ENCODE data around the gene CTBP2. TPM values are rescaled to one million over a fixed set of nuclear protein-coding genes. Genes with fewer than 3 reads are reported as not detected.
A peak's percentile ranks its signal among the peaks of the same experiment; 100 is the strongest.

The CTBP2 gene
- total RNA-seq, 1 experiment from 2014 or later = 191 TPM

DNA sequence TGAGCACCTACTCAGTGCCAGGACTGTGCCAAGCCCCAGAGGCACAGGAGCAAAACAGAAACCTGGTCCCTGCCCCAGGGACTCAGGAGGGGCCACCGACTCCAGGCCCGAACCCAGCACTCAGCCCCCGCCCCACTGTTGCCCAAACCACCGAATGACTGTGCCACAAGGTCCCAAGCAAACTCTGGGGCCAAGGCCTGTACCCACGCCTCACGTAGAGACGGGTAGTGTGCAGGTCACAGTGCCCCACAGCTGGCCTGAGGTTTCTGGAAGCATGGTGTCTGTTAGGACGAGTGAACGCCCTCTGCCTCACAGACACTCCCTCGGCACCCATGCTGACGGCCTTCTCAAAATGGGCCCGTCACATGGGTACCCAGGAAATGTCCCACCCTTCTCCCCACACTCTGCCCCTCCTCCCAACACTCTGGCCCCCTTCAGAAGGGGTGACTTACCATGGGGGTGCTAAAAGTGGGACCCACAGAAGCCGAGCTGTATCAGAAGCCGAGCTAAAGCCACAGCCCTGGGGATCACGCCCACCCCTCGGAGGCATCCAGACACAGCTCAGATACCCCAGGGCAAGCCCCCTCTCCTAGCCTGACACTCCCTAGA, 44.2 kb downstream of the CTBP2 start:
- Mint-ChIP-seq H3K27me3 (ENCODE audit: low read depth) (no peaks in the 10 kb centered on the region), H3K27ac (peak overlapping the region; percentile 82; the same call in 1 of the 2 replicates), H3K9me3 (no peaks in the 10 kb centered on the region), H3K4me3 (no peak overlapping the region), H3K36me3 (peaks cover 19% of the 10 kb centered on the region), H3K4me1 (peaks cover 83% of the 10 kb centered on the region)
- no peak for DNase-seq (ENCODE audit: low spot score)
- CTCF ChIA-PET = interaction anchor here (1.0 kb wide), 1 partner anchor 68 kb away, joined by 3 read pairs; no protein-coding TSS in a partner anchor
- TF ChIP-seq ZNF121 (CRISPR knock-in tag; IDR thresholded peaks at IDR 0.05) (no peak), ZNF423 (CRISPR knock-in tag; IDR thresholded peaks at IDR 0.05) (no peak)
- POLR2A ChIA-PET = interaction anchor here (0.5 kb wide), 1 partner anchor 150 kb away, joined by 6 read pairs; no protein-coding TSS in a partner anchor
- no peak for ATAC-seq

DNA sequence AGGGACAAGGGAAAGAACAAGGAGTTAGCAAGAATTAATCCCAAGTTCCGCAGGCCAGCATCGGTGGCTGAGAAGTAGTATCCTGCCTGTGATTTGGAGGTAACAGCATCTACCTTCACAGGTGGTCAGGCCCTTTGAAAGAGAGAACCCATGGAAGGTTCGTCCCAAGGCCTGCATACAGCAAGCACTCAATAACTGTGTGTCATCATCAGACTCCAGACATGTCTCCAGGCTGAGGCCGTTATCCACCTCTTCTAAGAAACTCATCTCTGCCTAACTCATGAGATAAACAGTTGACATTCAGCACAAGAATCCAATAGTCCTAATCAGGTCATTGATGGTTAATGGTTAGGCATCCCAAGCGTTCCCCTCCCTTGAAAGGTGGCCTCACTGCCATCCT, 45.0 kb downstream of the CTBP2 start:
- H3K4me3 Mint-ChIP-seq = no peak overlapping the region
- CTCF ChIA-PET = no interaction called here
- POLR2A ChIA-PET = no interaction called here

DNA sequence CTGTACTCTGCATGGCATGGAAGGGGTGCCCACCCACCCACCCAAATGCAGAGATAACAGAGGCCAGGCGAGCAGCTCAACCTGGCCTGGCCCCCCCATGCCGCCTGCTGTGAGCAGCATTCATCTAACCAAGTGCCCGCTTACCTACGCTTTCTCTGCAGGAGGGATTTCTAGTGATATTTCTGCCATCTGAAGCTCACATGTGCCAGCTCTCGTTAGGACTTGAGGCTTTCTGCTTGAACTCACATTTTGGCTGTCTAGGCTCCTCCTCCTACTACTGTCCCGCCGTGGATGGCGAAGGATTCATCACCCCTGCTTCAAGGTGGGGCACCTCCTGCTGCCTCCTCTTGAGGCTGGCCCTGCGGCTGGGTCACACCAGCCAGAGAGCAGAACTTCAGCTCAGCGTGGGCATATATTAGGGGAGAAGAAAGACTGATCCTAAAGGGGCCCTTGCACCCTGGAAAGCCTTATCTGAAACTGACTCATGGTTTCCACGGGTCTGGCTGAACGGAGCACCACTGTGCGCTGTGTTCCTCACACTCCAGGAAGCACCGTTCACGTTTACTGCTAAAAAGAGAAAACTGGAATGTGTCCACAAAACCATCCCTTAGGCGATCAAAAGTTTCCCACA, 45.5 kb downstream of the CTBP2 start:
- Mint-ChIP-seq H3K27me3 (ENCODE audit: low read depth) (no peaks in the 10 kb centered on the region), H3K4me1 (peaks cover 71% of the 10 kb centered on the region), H3K36me3 (peaks cover 30% of the 10 kb centered on the region), H3K4me3 (no peak overlapping the region), H3K27ac (peak overlapping the region; percentile 82), H3K9me3 (no peaks in the 10 kb centered on the region)
- CTCF ChIA-PET = no interaction called here
- TF ChIP-seq, protein P1, sequence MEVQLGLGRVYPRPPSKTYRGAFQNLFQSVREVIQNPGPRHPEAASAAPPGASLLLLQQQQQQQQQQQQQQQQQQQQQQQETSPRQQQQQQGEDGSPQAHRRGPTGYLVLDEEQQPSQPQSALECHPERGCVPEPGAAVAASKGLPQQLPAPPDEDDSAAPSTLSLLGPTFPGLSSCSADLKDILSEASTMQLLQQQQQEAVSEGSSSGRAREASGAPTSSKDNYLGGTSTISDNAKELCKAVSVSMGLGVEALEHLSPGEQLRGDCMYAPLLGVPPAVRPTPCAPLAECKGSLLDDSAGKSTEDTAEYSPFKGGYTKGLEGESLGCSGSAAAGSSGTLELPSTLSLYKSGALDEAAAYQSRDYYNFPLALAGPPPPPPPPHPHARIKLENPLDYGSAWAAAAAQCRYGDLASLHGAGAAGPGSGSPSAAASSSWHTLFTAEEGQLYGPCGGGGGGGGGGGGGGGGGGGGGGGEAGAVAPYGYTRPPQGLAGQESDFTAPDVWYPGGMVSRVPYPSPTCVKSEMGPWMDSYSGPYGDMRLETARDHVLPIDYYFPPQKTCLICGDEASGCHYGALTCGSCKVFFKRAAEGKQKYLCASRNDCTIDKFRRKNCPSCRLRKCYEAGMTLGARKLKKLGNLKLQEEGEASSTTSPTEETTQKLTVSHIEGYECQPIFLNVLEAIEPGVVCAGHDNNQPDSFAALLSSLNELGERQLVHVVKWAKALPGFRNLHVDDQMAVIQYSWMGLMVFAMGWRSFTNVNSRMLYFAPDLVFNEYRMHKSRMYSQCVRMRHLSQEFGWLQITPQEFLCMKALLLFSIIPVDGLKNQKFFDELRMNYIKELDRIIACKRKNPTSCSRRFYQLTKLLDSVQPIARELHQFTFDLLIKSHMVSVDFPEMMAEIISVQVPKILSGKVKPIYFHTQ (CRISPR knock-in tag; IDR thresholded peaks at IDR 0.05) = no peak
- TF ChIP-seq, protein P2, sequence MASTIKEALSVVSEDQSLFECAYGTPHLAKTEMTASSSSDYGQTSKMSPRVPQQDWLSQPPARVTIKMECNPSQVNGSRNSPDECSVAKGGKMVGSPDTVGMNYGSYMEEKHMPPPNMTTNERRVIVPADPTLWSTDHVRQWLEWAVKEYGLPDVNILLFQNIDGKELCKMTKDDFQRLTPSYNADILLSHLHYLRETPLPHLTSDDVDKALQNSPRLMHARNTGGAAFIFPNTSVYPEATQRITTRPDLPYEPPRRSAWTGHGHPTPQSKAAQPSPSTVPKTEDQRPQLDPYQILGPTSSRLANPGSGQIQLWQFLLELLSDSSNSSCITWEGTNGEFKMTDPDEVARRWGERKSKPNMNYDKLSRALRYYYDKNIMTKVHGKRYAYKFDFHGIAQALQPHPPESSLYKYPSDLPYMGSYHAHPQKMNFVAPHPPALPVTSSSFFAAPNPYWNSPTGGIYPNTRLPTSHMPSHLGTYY (CRISPR knock-in tag; IDR thresholded peaks at IDR 0.05) = no peak
- TF ChIP-seq SMAD4 (CRISPR knock-in tag; IDR thresholded peaks at IDR 0.05) = no peak
- no peak for TF ChIP-seq ELF4 (CRISPR knock-in tag; IDR thresholded peaks at IDR 0.05; ENCODE audit: low read depth)
- no peak for TF ChIP-seq RORB (CRISPR knock-in tag; IDR thresholded peaks at IDR 0.05)
- no peak for TF ChIP-seq NFYB (CRISPR knock-in tag; conservative IDR thresholded peaks at IDR 0.05; ENCODE audit: low read depth)
- TF ChIP-seq, protein P3, sequence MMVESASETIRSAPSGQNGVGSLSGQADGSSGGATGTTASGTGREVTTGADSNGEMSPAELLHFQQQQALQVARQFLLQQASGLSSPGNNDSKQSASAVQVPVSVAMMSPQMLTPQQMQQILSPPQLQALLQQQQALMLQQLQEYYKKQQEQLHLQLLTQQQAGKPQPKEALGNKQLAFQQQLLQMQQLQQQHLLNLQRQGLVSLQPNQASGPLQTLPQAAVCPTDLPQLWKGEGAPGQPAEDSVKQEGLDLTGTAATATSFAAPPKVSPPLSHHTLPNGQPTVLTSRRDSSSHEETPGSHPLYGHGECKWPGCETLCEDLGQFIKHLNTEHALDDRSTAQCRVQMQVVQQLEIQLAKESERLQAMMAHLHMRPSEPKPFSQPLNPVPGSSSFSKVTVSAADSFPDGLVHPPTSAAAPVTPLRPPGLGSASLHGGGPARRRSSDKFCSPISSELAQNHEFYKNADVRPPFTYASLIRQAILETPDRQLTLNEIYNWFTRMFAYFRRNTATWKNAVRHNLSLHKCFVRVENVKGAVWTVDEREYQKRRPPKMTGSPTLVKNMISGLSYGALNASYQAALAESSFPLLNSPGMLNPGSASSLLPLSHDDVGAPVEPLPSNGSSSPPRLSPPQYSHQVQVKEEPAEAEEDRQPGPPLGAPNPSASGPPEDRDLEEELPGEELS (CRISPR knock-in tag; IDR thresholded peaks at IDR 0.05) = no peak
- TF ChIP-seq CREB1 (CRISPR knock-in tag; IDR thresholded peaks at IDR 0.05) = no peak
- TF ChIP-seq OVOL2 (CRISPR knock-in tag; IDR thresholded peaks at IDR 0.05; ENCODE audit: borderline replicate concordance) = no peak
- TF ChIP-seq RELA (CRISPR knock-in tag; IDR thresholded peaks at IDR 0.05; ENCODE audit: borderline replicate concordance) = no peak
- POLR2A ChIA-PET = no interaction called here
- DNase-seq (ENCODE audit: low spot score) (no peak), ATAC-seq (no peak)

More for the DNA sequence above, 45.0 kb downstream of the CTBP2 start:
- no peak for ATAC-seq
- Mint-ChIP-seq H3K27me3 (ENCODE audit: low read depth) (no peaks in the 10 kb centered on the region), H3K27ac (peak overlapping the region; percentile 82), H3K4me1 (peaks cover 76% of the 10 kb centered on the region), H3K9me3 (no peaks in the 10 kb centered on the region), H3K36me3 (peaks cover 26% of the 10 kb centered on the region)
- TF ChIP-seq FOXK1 (CRISPR knock-in tag; IDR thresholded peaks at IDR 0.05) (no peak), SMAD3 (CRISPR knock-in tag; IDR thresholded peaks at IDR 0.05; ENCODE audit: borderline replicate concordance) (no peak), JUN (CRISPR knock-in tag; IDR thresholded peaks at IDR 0.05) (no peak), CREM (CRISPR knock-in tag; IDR thresholded peaks at IDR 0.05) (no peak), SOX15 (CRISPR knock-in tag; IDR thresholded peaks at IDR 0.05) (no peak), ZNF396 (CRISPR knock-in tag; IDR thresholded peaks at IDR 0.05; ENCODE audit: borderline replicate concordance) (no peak), ZNF423 (CRISPR knock-in tag; IDR thresholded peaks at IDR 0.05) (no peak), SP1 (CRISPR knock-in tag; conservative IDR thresholded peaks at IDR 0.05) (no peak), NFATC4 (CRISPR knock-in tag; IDR thresholded peaks at IDR 0.05) (no peak), ZNF671 (CRISPR knock-in tag; IDR thresholded peaks at IDR 0.05) (no peak), TCF7 (CRISPR knock-in tag; IDR thresholded peaks at IDR 0.05; ENCODE audit: low read depth) (no peak)
- TF ChIP-seq, protein P4, sequence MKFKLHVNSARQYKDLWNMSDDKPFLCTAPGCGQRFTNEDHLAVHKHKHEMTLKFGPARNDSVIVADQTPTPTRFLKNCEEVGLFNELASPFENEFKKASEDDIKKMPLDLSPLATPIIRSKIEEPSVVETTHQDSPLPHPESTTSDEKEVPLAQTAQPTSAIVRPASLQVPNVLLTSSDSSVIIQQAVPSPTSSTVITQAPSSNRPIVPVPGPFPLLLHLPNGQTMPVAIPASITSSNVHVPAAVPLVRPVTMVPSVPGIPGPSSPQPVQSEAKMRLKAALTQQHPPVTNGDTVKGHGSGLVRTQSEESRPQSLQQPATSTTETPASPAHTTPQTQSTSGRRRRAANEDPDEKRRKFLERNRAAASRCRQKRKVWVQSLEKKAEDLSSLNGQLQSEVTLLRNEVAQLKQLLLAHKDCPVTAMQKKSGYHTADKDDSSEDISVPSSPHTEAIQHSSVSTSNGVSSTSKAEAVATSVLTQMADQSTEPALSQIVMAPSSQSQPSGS (CRISPR knock-in tag; IDR thresholded peaks at IDR 0.05; ENCODE audit: borderline replicate concordance, low read depth) = no peak
- TF ChIP-seq, protein P5, sequence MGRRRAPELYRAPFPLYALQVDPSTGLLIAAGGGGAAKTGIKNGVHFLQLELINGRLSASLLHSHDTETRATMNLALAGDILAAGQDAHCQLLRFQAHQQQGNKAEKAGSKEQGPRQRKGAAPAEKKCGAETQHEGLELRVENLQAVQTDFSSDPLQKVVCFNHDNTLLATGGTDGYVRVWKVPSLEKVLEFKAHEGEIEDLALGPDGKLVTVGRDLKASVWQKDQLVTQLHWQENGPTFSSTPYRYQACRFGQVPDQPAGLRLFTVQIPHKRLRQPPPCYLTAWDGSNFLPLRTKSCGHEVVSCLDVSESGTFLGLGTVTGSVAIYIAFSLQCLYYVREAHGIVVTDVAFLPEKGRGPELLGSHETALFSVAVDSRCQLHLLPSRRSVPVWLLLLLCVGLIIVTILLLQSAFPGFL (CRISPR knock-in tag; IDR thresholded peaks at IDR 0.05; ENCODE audit: borderline replicate concordance) = no peak
- no peak for DNase-seq (ENCODE audit: low spot score)

All from WTC11 (cell line).